ENCODE measurements around the gene PCBP3.
"Not testable (repeated sequence)": the region's sequence is repeated elsewhere in the genome, so short reads cannot be mapped to it uniquely, and the experiment has no call there.

Gene PCBP3

GRCh38 chr21:45830221-45830640 is 186.7 kb downstream of the PCBP3 start:
- Histone ChIP-seq H3K4me2 (no peak overlapping the region), H3K27me3 (ENCODE audit: insufficient read depth, low read depth) (peaks cover 76% of the 10 kb centered on the region), H3K4me3 (IDR thresholded peaks at IDR 0.05; ENCODE audit: insufficient read depth, low read depth, low read length) (no peak overlapping the region), H3K36me3 (ENCODE audit: insufficient read depth) (no peaks in the 10 kb centered on the region), H3K79me2 (ENCODE audit: insufficient read depth, low read depth) (no peaks in the 10 kb centered on the region), H3K9ac (no peak overlapping the region), H3K27ac (no peak overlapping the region), H4K20me1 (ENCODE audit: insufficient read depth) (no peaks in the 10 kb centered on the region), H3K4me1 (ENCODE audit: low read depth, poor library complexity, severe bottlenecking) (no peaks in the 10 kb centered on the region), H2AFZ (ENCODE audit: low read depth) (no peak overlapping the region)
- TF ChIP-seq CTCF (conservative IDR thresholded peaks at IDR 0.05; ENCODE audit: low read depth, low read length): no peak

- Histone ChIP-seq H3K36me3 (ENCODE audit: insufficient read depth) (no peaks in the 10 kb centered on the region), H3K27me3 (ENCODE audit: insufficient read depth, low read depth) (peaks cover 73% of the 10 kb centered on the region), H3K79me2 (ENCODE audit: insufficient read depth, low read depth) (no peaks in the 10 kb centered on the region), H3K4me3 (IDR thresholded peaks at IDR 0.05; ENCODE audit: insufficient read depth, low read depth, low read length) (no peak overlapping the region), H3K4me1 (ENCODE audit: low read depth, poor library complexity, severe bottlenecking) (no peaks in the 10 kb centered on the region), H3K4me2 (no peak overlapping the region), H3K9ac (no peak overlapping the region), H4K20me1 (ENCODE audit: insufficient read depth) (no peaks in the 10 kb centered on the region), H3K27ac (no peak overlapping the region), H2AFZ (ENCODE audit: low read depth) (no peak overlapping the region)
- no peak for TF ChIP-seq CTCF (conservative IDR thresholded peaks at IDR 0.05; ENCODE audit: low read depth, low read length)
These were observed 187.3 kb downstream of the PCBP3 start for GRCh38 chr21:45830720-45831366.

- Histone ChIP-seq H3K4me1 (ENCODE audit: low read depth, poor library complexity, severe bottlenecking) (no peaks in the 10 kb centered on the region), H4K20me1 (ENCODE audit: insufficient read depth) (no peaks in the 10 kb centered on the region), H3K27ac (no peak overlapping the region), H3K4me2 (no peak overlapping the region), H3K4me3 (IDR thresholded peaks at IDR 0.05; ENCODE audit: insufficient read depth, low read depth, low read length) (no peak overlapping the region), H3K36me3 (ENCODE audit: insufficient read depth) (no peaks in the 10 kb centered on the region), H2AFZ (ENCODE audit: low read depth) (no peak overlapping the region), H3K79me2 (ENCODE audit: insufficient read depth, low read depth) (no peaks in the 10 kb centered on the region), H3K27me3 (ENCODE audit: insufficient read depth, low read depth) (peaks cover 73% of the 10 kb centered on the region), H3K9ac (no peak overlapping the region)
- no peak for TF ChIP-seq CTCF (conservative IDR thresholded peaks at IDR 0.05; ENCODE audit: low read depth, low read length)
These were observed 188.6 kb downstream of the PCBP3 start for GRCh38 chr21:45831991-45832740.

- not testable (repeated sequence) for H3K4me2 ChIP-seq; H3K27ac ChIP-seq; H4K20me1 ChIP-seq (ENCODE audit: insufficient read depth); H3K36me3 ChIP-seq (ENCODE audit: insufficient read depth); H3K79me2 ChIP-seq (ENCODE audit: insufficient read depth, low read depth); H3K9ac ChIP-seq; H3K4me1 ChIP-seq (ENCODE audit: low read depth, poor library complexity, severe bottlenecking); H3K4me3 ChIP-seq (IDR thresholded peaks at IDR 0.05; ENCODE audit: insufficient read depth, low read depth, low read length); H2AFZ ChIP-seq (ENCODE audit: low read depth)
- peaks cover 71% of the 10 kb centered on the region for H3K27me3 ChIP-seq (ENCODE audit: insufficient read depth, low read depth)
These were observed 189.3 kb downstream of the PCBP3 start for GRCh38 chr21:45832741-45833235.

GRCh38 chr21:45833414-45833813 is 189.9 kb downstream of the PCBP3 start:
- no peak for TF ChIP-seq CTCF (conservative IDR thresholded peaks at IDR 0.05; ENCODE audit: low read depth, low read length)
- peaks cover 72% of the 10 kb centered on the region for H3K27me3 ChIP-seq (ENCODE audit: insufficient read depth, low read depth)
- H3K79me2 ChIP-seq (ENCODE audit: insufficient read depth, low read depth): no peaks in the 10 kb centered on the region
- H3K4me3 ChIP-seq (IDR thresholded peaks at IDR 0.05; ENCODE audit: insufficient read depth, low read depth, low read length): no peak overlapping the region
- no peak overlapping the region for H3K27ac ChIP-seq
- H3K36me3 ChIP-seq (ENCODE audit: insufficient read depth): no peaks in the 10 kb centered on the region
- no peak overlapping the region for H2AFZ ChIP-seq (ENCODE audit: low read depth)
- no peaks in the 10 kb centered on the region for H3K4me1 ChIP-seq (ENCODE audit: low read depth, poor library complexity, severe bottlenecking)
- H3K9ac ChIP-seq: no peak overlapping the region
- no peak overlapping the region for H3K4me2 ChIP-seq
- H4K20me1 ChIP-seq (ENCODE audit: insufficient read depth): no peaks in the 10 kb centered on the region
